H9 (cell line): ENCODE measurements around the gene CUEDC1. TPM values are rescaled to one million over a fixed set of nuclear protein-coding genes. Genes with fewer than 3 reads are reported as not detected.

Experiments
- DNase-seq: peaks from one replicate; pipeline ENCODE4 v3.0.0-alpha.2; 2017
- H2AFZ ChIP-seq: one replicate; pipeline ENCODE4 v1.6.1; 2013; ENCODE audit warnings: mild to moderate bottlenecking, low read length, control low read depth, moderate library complexity
- H2AK5ac ChIP-seq: 2 replicates; pipeline ENCODE4 v1.6.1; 2013; ENCODE audit warnings: low read length, control low read depth, mixed read lengths; ENCODE audit not compliant: insufficient read length
- H2BK120ac ChIP-seq: one replicate; pipeline ENCODE4 v1.6.1; 2013; ENCODE audit warnings: low read depth, mild to moderate bottlenecking, low read length, control low read depth, inconsistent platforms; ENCODE audit not compliant: poor library complexity, severe bottlenecking
- H2BK12ac ChIP-seq: 2 replicates; pipeline ENCODE4 v1.6.1; 2013; ENCODE audit warnings: low read length, control low read depth, mixed read lengths, low read depth; ENCODE audit not compliant: insufficient read length
- H2BK15ac ChIP-seq: 2 replicates; pipeline ENCODE4 v1.6.1; 2013; ENCODE audit warnings: low read depth, low read length, control low read depth
- H2BK20ac ChIP-seq: one replicate; pipeline ENCODE4 v1.6.1; 2013; ENCODE audit warnings: low read depth, mild to moderate bottlenecking, low read length, control low read depth, inconsistent platforms; ENCODE audit not compliant: poor library complexity, severe bottlenecking
- H2BK5ac ChIP-seq: 2 replicates; pipeline ENCODE4 v1.6.1; 2013; ENCODE audit warnings: low read length, control low read depth, mixed read lengths; ENCODE audit not compliant: insufficient read length
- H3K14ac ChIP-seq: 2 replicates; pipeline ENCODE4 v1.6.1; 2013; ENCODE audit warnings: low read length, control low read depth; ENCODE audit not compliant: insufficient read depth
- H3K18ac ChIP-seq: 2 replicates; pipeline ENCODE4 v1.6.1; 2013; ENCODE audit warnings: low read depth, mild to moderate bottlenecking, mixed read lengths, low read length, control low read depth; ENCODE audit not compliant: insufficient read length
- H3K23ac ChIP-seq: 2 replicates; pipeline ENCODE4 v1.6.1; 2013; ENCODE audit warnings: low read length, control low read depth, mixed read lengths, low read depth; ENCODE audit not compliant: insufficient read length
- H3K23me2 ChIP-seq: 2 replicates; pipeline ENCODE4 v1.6.1; 2013; ENCODE audit warnings: low read depth, mild to moderate bottlenecking, mixed read lengths, low read length, control low read depth; ENCODE audit not compliant: insufficient read length, poor library complexity, severe bottlenecking
- H3K27ac ChIP-seq: 2 replicates; pipeline ENCODE4 v1.5.1; 2013; ENCODE audit warnings: low read length, control low read depth, mixed read lengths, low read depth; ENCODE audit not compliant: insufficient read length
- H3K27me3 ChIP-seq: 2 replicates; pipeline ENCODE4 v1.6.1; 2013; ENCODE audit warnings: low read length, control low read depth, inconsistent platforms; ENCODE audit not compliant: insufficient read depth
- H3K4ac ChIP-seq: 2 replicates; pipeline ENCODE4 v1.6.1; 2013; ENCODE audit warnings: low read depth, mild to moderate bottlenecking, control low read depth, inconsistent platforms, low read length, moderate library complexity
- H3K4me1 ChIP-seq: 2 replicates; pipeline ENCODE4 v1.6.1; 2013; ENCODE audit warnings: low read length, control low read depth, inconsistent platforms; ENCODE audit not compliant: insufficient read depth
- H3K4me2 ChIP-seq: 2 replicates; pipeline ENCODE4 v1.6.1; 2013; ENCODE audit warnings: low read length, control low read depth, mixed read lengths; ENCODE audit not compliant: insufficient read length, insufficient read depth
- H3K56ac ChIP-seq: 2 replicates; pipeline ENCODE4 v1.6.1; 2013; ENCODE audit warnings: low read depth, mild to moderate bottlenecking, mixed read lengths, low read length, control low read depth; ENCODE audit not compliant: insufficient read length
- H3K79me1 ChIP-seq: 2 replicates; pipeline ENCODE4 v1.6.1; 2013; ENCODE audit warnings: low read depth, mild to moderate bottlenecking, moderate library complexity, low read length, control low read depth, inconsistent platforms; ENCODE audit not compliant: insufficient read depth, poor library complexity, severe bottlenecking
- H3K79me2 ChIP-seq: 2 replicates; pipeline ENCODE4 v1.6.1; 2013; ENCODE audit warnings: low read length, control low read depth, inconsistent platforms; ENCODE audit not compliant: insufficient read depth
- H3K9ac ChIP-seq: 2 replicates; pipeline ENCODE4 v1.6.1; 2013; ENCODE audit warnings: low read length, control low read depth, mixed read lengths; ENCODE audit not compliant: insufficient read length; ENCODE audit errors: extremely low read depth
- H3K9me3 ChIP-seq: one replicate; pipeline ENCODE4 v1.6.1; 2013; ENCODE audit warnings: low read depth, low read length, inconsistent platforms; ENCODE audit not compliant: control insufficient read depth
- H3T11ph ChIP-seq: one replicate; pipeline ENCODE4 v1.6.1; 2013; ENCODE audit warnings: mild to moderate bottlenecking, low read length, control low read depth, inconsistent platforms
- H4K20me1 ChIP-seq: one replicate; pipeline ENCODE4 v1.6.1; 2013; ENCODE audit not compliant: control insufficient read depth, insufficient read length, insufficient read depth
- H4K5ac ChIP-seq: 2 replicates; pipeline ENCODE4 v1.6.1; 2013; ENCODE audit warnings: low read depth, mild to moderate bottlenecking, mixed read lengths, low read length, control low read depth; ENCODE audit not compliant: insufficient read length
- H4K8ac ChIP-seq: replicated peaks from 2 replicates; pipeline ENCODE4 v1.6.1; 2013; ENCODE audit warnings: low read length, control low read depth, mixed read lengths, low read depth; ENCODE audit not compliant: insufficient read length
- H4K91ac ChIP-seq: 2 replicates; pipeline ENCODE4 v1.6.1; 2013; ENCODE audit warnings: low read depth, mild to moderate bottlenecking, moderate library complexity, mixed read lengths, low read length, control low read depth; ENCODE audit not compliant: insufficient read length
- H3K27ac Mint-ChIP-seq, 3 experiments: 2 replicates in 2 of 3; 3 replicates in 1 of 3; pipeline ENCODE4 v1.8.0; 2020 to 2021; ENCODE audit warnings: mixed read lengths in 3 of 3, mild to moderate bottlenecking in 1 of 3, moderate library complexity in 1 of 3
- H3K27me3 Mint-ChIP-seq: 2 replicates; pipeline ENCODE4 v1.8.0; 2021; ENCODE audit warnings: low read depth, mild to moderate bottlenecking, moderate library complexity, mixed read lengths
- H3K36me3 Mint-ChIP-seq, 3 experiments: 2 replicates in 2 of 3; 3 replicates in 1 of 3; pipeline ENCODE4 v1.8.0; 2020 to 2021; ENCODE audit warnings: low read depth in 3 of 3, mixed read lengths in 3 of 3; ENCODE audit not compliant: insufficient read depth in 1 of 3
- H3K4me1 Mint-ChIP-seq, 2 experiments: 2 replicates each; pipeline ENCODE4 v1.8.0; 2020; ENCODE audit warnings: mixed read lengths in 2 of 2
- H3K4me3 Mint-ChIP-seq, 2 experiments: 2 replicates in 1 of 2; 3 replicates in 1 of 2; pipeline ENCODE4 v1.8.0; 2020 to 2021; ENCODE audit warnings: mild to moderate bottlenecking in 2 of 2, mixed read lengths in 2 of 2, moderate library complexity in 1 of 2
- H3K9me3 Mint-ChIP-seq, 2 experiments: 2 replicates in 1 of 2; 3 replicates in 1 of 2; pipeline ENCODE4 v1.8.0; 2020; ENCODE audit warnings: mild to moderate bottlenecking in 2 of 2, mixed read lengths in 2 of 2, moderate library complexity in 1 of 2
- total RNA-seq: library from RNA; stranded (reverse); gene quantifications from 2 replicates; pipeline ENCODE4 v1.2.1, GENCODE V29; 2021
- TF ChIP-seq, protein P1 (sequence below): fragments of 200-600 bp; sonication (generic); conservative IDR thresholded peaks from 3 replicates; pipeline ENCODE4 v1.8.0; 2021; ENCODE audit warnings: antibody characterized with exemption, mild to moderate bottlenecking

The CUEDC1 gene
- total RNA-seq, 1 experiment from 2014 or later, result 7.3 TPM

GRCh38 chr17:57905875-57906455 is 49.2 kb downstream of the CUEDC1 start:
- Histone ChIP-seq H2BK120ac (no peak overlapping the region), H3K79me2 (no peaks in the 10 kb centered on the region), H4K8ac (no peak overlapping the region), H4K91ac (no peak overlapping the region), H4K20me1 (no peaks in the 10 kb centered on the region), H3K23me2 (no peaks in the 10 kb centered on the region), H2BK20ac (no peak overlapping the region), H3T11ph (no peak overlapping the region), H2AK5ac (no peak overlapping the region), H2BK12ac (no peak overlapping the region), H2AFZ (no peak overlapping the region), H2BK5ac (no peak overlapping the region), H2BK15ac (no peak overlapping the region), H3K14ac (no peak overlapping the region), H3K27ac (no peak overlapping the region), H3K79me1 (no peaks in the 10 kb centered on the region), H4K5ac (no peak overlapping the region), H3K9ac (no peak overlapping the region), H3K4me1 (peaks cover 3% of the 10 kb centered on the region; the same call in 1 of the 2 replicates), H3K9me3 (no peaks in the 10 kb centered on the region), H3K27me3 (no peaks in the 10 kb centered on the region), H3K56ac (no peak overlapping the region), H3K4ac (no peak overlapping the region), H3K23ac (no peak overlapping the region), H3K4me2 (no peak overlapping the region), H3K18ac (no peak overlapping the region)
- H3K36me3 Mint-ChIP-seq, result no peaks in the 10 kb centered on the region
- TF ChIP-seq, protein P1, sequence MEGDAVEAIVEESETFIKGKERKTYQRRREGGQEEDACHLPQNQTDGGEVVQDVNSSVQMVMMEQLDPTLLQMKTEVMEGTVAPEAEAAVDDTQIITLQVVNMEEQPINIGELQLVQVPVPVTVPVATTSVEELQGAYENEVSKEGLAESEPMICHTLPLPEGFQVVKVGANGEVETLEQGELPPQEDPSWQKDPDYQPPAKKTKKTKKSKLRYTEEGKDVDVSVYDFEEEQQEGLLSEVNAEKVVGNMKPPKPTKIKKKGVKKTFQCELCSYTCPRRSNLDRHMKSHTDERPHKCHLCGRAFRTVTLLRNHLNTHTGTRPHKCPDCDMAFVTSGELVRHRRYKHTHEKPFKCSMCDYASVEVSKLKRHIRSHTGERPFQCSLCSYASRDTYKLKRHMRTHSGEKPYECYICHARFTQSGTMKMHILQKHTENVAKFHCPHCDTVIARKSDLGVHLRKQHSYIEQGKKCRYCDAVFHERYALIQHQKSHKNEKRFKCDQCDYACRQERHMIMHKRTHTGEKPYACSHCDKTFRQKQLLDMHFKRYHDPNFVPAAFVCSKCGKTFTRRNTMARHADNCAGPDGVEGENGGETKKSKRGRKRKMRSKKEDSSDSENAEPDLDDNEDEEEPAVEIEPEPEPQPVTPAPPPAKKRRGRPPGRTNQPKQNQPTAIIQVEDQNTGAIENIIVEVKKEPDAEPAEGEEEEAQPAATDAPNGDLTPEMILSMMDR, result no peak
- peak overlapping the region in 1 of 3 experiments; percentile 39; a peak in 1 of 7 replicates for H3K27ac Mint-ChIP-seq
- no peaks in the 10 kb centered on the region; a peak in 2 of 5 replicates for H3K9me3 Mint-ChIP-seq
- H3K4me1 Mint-ChIP-seq, result peaks cover 52 to 58% of the 10 kb centered on the region in 2 experiments
- H3K4me3 Mint-ChIP-seq, result no peak overlapping the region
- DNase-seq, result no peak
- no peaks in the 10 kb centered on the region; the same call in 1 of the 2 replicates for H3K27me3 Mint-ChIP-seq
